Hematopoietic multipotent progenitor cell treated with erythropoietin and hydrocortisone succinate and interleukin-3 and kit ligand, for 8 days (in vitro differentiated cells): ENCODE data around the gene TRPC3.
"Not testable (repeated sequence)": the region's sequence is repeated elsewhere in the genome, so short reads cannot be mapped to it uniquely, and the experiment has no call there.

Source experiments
- DNase-seq: peaks from one replicate; pipeline ENCODE4 v3.0.0-alpha.2; 2015

TRPC3 gene

DNA sequence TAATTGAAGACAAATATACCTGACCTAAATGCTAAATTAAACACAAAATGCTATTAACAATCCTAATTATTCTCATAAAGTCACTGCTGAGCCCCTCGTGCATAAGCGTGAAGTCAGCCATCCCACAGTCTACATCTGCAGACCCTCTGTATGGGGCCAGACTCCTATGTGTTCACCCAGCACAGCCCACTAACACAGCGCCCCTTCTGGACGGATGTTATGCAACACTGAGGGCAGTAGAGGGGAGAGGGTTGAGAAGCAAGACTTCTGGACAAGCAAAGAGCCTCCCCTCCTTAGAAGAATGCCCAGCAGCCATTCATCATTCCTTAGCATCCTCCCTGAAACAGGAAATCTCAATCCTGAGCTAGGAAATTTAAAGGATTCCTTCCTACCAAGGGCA lies 7.9 kb downstream of the TRPC3 start:
- DNase-seq: no peak

GRCh38 chr4:121939690-121940089 lies 12.2 kb downstream of the TRPC3 start:
- no peak for DNase-seq

GRCh38 chr4:121938282-121939092 lies 13.4 kb downstream of the TRPC3 start:
- DNase-seq: no peak

DNA sequence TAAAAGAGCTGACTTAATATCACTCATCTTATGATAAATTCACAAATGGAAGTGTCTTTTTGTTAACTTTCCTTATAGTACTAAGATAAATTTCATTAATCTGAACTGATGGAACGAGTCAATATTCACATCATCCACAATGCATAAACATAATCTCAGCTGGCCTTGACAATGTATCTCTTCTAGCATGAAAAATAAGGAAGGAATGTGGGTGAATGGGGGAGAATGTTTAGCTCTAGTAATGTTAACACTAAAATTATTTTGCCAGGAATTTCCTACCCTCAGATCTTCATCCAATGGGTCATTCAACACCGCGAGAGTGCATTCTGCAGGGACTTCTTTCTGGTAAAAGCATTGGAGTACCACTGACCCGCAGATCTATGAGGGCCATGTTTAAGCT lies 15.8 kb downstream of the TRPC3 start:
- DNase-seq: no peak

DNA sequence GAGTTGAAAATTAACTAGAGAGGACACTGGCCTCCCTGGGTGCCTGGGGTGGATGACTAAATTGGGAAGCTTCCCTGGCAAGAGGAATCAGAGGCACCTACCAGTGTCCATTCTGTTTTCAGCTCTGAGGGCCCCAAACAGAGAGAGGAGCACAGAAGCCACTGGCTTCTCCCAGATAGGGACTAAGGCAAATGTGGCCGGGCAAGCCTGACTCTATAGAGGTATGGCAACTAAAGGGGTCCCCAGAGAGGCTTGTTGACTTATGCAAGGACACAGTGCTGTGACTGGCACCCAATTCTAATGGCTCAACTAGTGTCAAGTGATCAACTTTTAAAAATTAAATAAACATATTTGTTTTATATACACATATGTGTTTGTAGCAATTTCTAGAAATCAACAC lies 17.2 kb downstream of the TRPC3 start:
- DNase-seq: no peak

- no peak for DNase-seq
Measured at GRCh38 chr4:121932212-121932974, 19.5 kb downstream of the TRPC3 start.

- no peak for DNase-seq
Measured at GRCh38 chr4:121930304-121930703, 21.6 kb downstream of the TRPC3 start.

DNA sequence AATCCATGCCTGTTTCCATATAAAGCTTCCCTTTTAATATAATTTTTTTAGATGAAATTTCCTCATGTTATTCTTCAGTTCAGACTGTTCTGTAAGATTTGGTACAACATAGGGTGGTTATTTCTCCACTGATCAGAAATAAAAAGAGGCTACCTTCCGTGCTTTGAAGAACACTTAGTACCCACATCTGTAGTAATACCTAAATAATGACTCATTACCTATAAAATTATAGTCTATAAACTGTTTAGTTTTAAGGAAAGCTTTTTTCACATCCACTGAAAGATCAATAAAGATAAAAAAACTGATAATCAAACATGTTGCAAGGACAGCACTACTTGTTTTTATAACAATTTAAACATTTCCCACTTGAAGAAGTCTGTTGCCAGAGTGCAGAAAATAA lies 23.9 kb downstream of the TRPC3 start:
- no peak for DNase-seq

- not testable (repeated sequence) for DNase-seq
Measured at GRCh38 chr4:121926490-121926889, 25.4 kb downstream of the TRPC3 start.

DNA sequence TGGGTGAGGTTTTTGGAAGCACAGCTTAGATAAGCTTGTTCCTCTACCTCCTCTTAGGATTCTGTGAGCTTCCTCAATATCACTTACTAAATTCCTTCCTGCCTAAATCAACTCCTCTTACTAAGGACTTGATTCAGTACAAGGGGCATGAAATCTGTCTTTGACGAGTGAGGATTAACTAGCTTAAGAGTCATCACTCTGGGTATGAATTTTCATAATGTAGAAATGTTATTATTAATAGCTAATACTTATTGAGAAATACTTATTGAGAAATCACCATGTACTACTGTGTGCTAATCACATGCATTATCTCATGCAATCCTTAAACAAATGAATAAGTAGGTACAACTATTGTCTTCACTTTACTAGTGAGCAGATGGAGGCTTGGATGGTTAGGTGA lies 28.6 kb downstream of the TRPC3 start:
- DNase-seq: no peak

- DNase-seq: no peak
Measured at GRCh38 chr4:121913667-121914066, 38.2 kb downstream of the TRPC3 start.

GRCh38 chr4:121908346-121908745 lies 43.5 kb downstream of the TRPC3 start:
- DNase-seq: no peak

- peak; percentile 71 for DNase-seq
Measured at GRCh38 chr4:121900132-121900983, 51.5 kb downstream of the TRPC3 start.

GRCh38 chr4:121898150-121898549 lies 53.7 kb downstream of the TRPC3 start:
- DNase-seq: peak; percentile 34

GRCh38 chr4:121888134-121888533 lies 63.7 kb downstream of the TRPC3 start:
- DNase-seq: no peak

DNA sequence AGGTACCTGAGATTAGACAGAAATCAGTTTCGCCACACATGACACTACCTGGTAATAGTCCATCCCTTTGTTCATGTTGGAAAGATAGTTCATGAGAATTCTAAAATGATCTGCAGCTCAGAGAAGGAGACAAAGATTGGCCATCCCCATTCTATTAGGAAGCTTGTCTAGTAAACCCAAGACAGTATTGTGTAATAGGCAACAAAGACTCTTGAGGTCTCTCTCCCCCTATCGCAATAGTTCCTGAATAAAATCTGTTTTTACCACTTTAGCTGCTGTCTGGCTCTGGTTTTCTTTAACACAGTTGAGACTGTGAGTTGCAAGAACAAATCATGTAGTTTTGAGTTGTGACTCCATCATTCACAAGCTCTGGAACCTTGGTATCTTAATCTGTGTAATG lies 66.7 kb downstream of the TRPC3 start:
- no peak for DNase-seq

- DNase-seq: no peak
Measured at GRCh38 chr4:121881158-121881557, 70.7 kb downstream of the TRPC3 start.

DNA sequence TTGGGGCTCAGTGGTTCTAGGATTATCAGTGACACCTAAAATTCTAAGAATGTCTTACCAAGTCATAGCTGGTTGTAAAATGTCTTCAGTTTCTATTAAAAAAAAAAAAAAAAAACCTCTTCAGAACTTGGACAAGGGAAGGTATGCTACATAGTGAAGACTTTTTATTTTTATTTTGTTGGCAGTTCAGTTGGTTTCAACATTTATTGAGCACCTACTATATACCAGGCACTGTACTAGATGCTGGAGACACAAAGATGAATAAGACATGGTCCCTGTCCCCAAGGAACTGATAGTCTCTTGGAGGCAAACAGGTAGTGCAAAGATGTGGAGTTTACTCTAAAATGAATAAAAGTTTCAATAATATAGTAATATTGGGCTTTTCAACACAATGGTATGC lies 72.7 kb downstream of the TRPC3 start:
- no peak for DNase-seq

- DNase-seq: no peak
Measured at GRCh38 chr4:121877041-121877773, 74.7 kb downstream of the TRPC3 start.

DNA sequence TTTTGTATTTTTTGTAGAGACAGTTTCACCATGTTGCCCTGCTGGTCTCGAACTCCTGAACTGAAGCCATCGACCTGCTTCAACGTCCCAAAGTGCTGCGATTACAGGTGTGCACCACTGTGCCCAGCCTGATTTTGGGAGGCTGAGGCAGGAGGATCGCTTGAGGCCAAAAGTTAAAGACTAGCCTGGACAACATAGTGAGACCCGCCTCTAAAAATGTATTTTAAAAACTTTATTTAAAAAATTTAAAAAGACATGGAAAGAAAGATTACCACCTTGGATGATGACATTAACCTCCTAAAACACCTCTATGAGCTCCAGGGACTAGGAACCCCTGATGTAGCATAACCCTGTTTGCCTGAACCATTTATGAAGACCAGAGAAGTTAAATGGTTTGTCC lies 75.8 kb downstream of the TRPC3 start:
- no peak for DNase-seq

- no peak for DNase-seq
Measured at GRCh38 chr4:121875652-121876051, 76.2 kb downstream of the TRPC3 start.

DNA sequence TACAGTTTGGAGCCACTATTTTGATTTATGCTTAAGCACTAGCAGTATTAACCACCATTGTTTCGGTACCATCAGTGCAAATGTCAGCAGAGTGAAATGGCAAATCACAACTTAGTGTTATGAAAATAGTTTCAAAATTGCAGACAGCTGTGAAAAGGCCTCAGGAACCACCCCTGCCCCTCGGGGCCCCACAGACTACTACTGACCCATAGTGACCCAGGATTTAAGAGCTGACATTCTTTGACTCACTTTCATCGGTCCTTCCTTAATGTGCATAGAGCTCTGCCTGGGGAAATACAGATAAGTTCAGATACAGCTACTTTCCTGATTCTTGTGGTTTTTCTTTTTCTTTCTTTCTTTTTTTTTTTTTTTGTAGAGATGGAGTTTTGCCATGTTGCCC lies 78.3 kb downstream of the TRPC3 start:
- DNase-seq: no peak
